NCI-H748 treated with DMSO at 0.1 percent for 48 hours (cell line): Measurements from ENCODE around the gene MINK1.

Experiments
- DNase-seq: peaks from one replicate; lab custom pipeline; 2025; lab: John Stamatoyannopoulos, UW

The MINK1 gene

DNA sequence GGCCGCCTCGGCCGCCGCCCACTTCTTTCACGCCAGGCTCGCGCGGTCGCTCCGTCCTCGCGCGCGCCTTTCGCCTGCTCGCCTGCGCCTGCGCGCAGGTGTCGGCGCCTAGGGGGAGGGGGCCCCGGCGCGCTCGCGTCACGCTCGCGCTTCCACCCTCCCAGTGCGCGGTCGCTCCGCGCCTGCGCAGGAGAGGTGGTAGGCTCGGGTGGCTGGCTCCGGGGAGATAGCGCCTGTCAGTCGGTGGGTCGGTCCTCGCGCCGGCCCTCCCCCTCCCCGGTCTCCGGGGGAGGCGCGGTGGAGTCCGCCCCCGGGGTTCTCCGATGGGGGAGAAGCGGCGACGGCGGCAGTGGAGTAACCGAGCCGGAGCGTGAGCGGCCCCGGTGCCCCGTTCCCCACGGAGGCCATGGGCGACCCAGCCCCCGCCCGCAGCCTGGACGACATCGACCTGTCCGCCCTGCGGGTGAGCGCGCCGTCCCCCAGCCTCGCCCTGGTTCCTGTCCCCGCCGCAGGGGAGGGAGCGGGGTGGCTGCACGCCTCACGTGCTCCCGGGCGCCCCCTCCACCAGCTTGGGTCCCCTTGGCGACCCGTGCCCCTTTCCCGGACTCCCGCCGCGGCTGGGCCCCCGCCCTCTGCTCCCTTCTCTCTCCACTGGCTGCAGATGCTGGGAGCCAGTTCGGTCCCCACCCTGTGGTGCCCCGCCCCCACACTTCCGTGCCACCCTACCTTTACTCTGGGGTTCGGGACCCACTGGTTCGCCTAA is at the start of gene MINK1:
MINK1 (plus strand) TSS at position 163 of the 763 bp plus-strand sequence; CDS start at position 407, 244 bp downstream.
- DNase-seq = peak; percentile 90

DNA sequence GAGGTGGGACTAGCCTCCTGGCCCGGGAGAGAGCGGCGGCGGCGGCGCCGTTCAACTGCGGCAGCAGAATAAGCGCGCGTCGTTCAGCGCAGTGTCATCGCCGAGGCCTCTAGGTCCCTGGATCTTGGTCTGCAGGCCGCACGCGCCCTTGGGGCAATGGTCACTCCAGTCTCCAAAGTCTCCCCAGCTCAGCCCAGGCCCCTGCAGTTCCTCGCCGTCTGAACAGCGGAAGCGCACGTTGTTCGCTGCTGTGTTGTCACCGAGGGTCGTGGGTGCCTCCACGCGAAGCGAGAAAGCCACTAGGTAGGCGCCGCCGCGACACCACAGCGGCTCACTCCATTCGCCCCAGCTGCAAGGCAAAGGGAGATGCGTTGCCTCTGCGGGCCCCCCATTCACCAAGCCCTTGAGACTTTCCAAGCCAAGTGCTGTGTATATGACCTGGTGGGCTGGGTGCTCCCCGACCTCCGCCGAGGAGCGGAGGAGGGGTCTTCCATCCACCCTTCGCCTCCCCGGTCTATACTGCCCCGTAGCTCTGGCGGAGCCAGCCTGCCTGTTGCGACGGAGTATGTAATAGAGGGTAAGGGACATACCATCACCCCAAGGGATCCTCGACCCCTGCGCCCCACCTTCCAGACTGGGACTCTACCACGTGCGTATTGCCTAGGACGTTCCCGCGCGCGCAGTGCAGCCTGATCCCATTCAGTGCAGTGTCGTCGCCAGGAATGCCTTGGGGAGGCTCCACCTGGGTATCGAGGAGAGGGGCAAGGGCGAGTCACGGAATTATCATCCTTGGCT is 47.6 kb upstream of the MINK1 start:
- DNase-seq = no peak

DNA sequence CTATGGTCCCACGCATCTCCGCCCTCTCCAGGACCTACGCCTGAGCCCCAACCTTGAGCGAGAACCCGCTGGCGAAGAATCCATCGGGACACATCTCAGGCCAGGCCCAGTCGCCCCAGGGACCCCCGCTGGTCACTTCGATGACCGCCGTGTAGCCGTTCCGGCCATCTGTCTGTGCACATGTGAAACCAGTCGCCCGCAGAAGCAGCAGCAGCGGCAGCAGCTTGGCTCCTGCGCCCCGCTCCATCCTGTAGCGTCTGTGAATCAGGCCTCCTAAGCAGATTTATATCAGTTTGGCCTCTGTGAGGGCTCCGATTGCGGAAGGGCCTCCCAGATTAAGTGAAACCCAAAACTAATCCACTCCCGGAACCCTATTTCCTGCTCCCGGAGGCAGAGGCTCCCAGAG is 47.0 kb upstream of the MINK1 start, which contains the start of gene VMO1:
VMO1 (minus strand) TSS at position 259 of the 406 bp plus-strand sequence; CDS start at position 247, 12 bp downstream.
- no peak for DNase-seq

DNA sequence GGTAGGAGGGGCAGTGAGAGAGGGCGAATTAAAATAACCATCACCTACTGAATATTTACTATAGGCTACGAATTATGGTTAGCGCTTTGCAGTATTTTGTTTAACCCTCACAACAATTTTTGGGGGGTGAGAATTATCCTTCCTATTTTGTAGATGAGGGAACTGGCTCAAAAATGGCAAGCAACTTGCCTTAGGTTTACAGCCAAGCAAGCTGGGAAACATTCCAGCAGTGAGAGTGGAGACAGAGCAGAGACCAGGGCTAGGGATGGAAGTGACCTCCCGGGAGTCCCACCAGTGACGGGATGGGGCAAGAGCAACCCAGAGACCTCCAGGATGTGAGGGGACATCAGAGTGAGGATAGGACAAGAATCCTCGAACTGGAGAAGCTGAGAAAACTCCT is 46.6 kb upstream of the MINK1 start:
- no peak for DNase-seq

DNA sequence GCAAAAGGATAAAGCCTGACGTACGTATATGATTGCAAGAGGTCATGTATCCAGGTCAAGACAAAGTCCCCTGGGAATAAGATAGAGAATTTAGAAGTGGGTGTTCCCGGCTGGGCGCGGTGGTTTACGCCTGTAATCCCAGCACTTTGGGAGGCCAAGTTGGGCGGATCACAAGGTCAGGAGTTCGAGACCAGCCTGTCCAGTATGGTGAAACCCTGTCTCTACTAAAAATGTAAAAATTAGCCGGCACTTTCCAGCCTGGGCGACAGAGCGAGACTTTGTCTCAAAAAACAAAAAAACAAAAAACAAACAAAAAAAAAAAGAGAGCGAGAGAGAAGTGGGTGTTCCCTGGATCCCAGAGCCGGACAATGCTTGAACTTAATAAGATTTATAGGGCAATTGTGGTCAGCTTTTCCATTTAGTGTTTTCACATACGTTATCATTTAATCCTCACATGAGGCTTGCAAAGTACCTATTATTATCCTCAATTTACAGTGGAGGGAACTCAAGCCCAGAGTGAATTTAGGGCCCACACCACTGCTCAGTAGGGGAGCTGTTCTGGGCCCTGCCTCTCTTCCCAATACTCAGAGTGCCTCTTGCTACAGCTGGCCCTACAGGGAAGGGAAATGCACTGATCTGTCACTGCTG is 44.9 kb upstream of the MINK1 start:
- DNase-seq = no peak

DNA sequence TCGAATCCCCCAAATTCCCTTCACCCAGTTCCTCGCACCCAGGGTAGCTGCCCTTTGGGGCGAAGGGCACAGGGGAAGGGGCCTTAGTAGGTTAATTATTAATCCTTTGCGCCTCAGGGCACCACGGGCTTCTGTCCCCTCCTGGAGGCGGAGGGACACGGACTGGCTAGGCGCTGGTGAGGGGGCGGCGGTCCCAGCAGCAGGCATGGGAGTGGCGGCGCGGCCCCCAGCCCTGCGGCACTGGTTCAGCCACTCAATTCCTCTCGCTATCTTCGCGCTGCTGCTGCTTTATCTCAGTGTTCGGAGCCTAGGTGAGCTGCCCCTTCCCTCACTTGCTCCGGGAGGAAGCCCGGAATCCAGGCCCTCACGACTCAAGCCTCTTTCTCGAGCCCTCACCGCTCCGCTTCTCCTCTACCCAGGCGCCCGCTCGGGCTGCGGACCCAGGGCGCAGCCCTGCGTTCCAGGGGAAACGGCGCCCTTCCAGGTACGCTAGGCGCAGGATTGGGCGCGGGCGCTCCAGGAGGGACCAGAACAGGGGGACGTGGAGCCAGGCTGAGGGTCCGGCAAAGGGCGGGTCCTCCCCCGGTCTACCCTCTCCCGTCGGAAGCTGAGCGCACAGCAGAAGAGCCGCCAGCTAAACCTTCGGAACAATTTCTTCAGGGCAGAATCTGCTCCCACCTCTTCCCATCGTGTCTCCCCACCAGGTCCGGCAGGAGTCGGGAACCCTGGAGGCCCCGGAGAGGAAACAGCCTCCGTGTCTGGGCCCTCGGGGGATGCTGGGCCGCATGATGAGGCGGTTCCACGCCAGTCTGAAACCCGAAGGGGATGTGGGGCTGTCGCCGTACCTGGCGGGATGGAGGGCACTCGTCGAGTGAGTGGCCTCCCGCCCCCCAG is 44.1 kb upstream of the MINK1 start, which contains the start of gene GLTPD2:
GLTPD2 (plus strand) TSS at position 158 of the 894 bp plus-strand sequence; CDS start at position 206, 48 bp downstream.
- DNase-seq = no peak

DNA sequence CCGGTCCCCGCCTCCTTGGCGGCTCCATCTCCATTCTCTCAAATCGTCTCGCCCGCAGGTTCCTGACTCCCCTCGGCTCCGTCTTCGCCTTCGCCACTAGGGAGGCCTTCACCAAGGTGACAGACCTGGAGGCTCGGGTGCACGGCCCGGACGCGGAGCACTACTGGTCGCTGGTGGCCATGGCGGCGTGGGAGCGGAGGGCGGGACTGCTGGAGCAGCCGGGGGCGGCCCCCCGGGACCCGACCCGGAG is 43.5 kb upstream of the MINK1 start:
- DNase-seq = no peak

DNA sequence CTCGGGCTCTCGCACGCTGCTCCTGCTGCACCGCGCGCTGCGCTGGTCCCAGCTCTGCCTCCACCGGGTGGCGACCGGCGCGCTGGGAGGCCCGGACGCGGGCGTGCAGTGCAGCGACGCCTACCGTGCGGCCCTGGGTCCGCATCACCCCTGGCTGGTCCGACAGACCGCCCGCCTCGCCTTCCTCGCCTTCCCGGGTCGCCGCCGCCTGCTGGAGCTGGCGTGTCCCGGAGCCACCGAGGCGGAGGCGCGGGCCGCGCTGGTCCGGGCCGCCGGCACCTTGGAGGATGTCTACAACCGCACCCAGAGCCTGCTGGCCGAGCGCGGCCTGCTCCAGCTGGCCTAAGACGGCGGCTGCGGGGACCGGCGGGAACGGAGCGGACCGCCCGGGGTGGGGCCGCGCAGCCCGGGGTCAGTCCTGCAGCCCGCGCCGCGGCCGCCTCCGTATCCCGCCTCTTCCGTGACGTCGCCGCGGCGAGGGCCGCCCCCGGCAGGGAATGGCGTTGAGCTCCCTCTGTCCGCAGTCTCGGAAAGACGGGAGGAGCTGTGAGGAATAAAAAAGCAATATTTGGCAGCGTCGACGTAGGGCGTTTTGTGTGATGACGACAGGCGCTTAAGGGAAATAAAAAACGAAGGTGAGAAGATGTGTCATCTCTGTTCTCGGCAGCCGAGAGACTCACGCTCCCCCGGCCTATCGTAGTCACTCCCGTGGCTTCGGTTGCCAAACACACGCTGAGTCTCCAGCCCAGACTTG is 43.0 kb upstream of the MINK1 start:
- DNase-seq = peak; percentile 64

DNA sequence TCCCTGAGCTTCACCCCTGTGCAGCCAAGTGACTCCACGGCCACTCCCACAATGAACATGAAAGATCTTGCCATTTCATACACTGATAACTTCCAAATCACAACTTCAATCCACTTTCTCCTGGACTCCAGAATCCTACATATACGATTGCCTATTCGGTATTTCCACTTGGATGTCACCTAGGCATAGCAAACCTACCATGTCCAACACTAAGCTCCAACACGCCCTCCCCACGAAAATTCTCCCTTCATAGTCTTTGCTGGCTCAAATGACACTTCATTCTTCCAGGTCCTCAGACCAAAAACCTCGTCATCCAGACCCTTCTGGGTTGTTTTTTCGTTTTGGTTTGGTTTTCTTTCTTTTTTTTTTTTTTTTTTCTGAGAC is 42.4 kb upstream of the MINK1 start:
- DNase-seq = no peak

DNA sequence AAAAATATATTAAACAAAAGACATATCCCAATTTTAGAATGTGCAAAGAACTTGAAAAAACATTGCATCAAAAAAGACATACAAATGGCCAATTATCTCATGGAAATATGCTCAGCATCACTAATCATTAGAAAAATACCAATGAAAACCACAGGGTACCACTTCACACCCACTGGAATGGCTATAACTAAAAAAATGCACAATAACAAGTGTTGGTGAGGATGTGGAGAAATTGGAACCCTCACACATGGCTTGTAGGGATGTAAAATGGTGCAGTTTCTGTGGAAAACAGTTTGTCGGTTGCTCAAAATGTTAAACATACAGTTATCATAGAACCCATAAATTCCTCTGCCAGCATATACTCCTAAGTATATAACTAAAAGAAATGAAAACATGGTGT is 38.0 kb upstream of the MINK1 start:
- DNase-seq = no peak

DNA sequence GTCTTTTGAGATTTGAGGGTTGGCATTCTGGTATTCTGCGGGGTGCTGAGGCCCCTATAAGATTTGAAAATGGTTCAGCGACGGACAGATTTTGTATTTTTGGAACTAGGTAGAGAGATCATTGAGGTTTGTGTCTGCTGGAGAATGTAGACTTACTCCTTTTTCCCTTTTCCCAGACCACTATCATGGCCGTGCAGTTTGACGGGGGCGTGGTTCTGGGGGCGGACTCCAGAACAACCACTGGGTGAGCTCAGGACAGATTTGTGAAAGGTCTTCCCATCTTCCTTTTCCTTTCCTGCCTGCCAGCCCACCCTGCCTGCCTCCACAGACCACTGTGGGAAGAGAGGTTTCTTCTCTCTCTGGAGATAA is 36.6 kb upstream of the MINK1 start:
- DNase-seq = peak; percentile 29

DNA sequence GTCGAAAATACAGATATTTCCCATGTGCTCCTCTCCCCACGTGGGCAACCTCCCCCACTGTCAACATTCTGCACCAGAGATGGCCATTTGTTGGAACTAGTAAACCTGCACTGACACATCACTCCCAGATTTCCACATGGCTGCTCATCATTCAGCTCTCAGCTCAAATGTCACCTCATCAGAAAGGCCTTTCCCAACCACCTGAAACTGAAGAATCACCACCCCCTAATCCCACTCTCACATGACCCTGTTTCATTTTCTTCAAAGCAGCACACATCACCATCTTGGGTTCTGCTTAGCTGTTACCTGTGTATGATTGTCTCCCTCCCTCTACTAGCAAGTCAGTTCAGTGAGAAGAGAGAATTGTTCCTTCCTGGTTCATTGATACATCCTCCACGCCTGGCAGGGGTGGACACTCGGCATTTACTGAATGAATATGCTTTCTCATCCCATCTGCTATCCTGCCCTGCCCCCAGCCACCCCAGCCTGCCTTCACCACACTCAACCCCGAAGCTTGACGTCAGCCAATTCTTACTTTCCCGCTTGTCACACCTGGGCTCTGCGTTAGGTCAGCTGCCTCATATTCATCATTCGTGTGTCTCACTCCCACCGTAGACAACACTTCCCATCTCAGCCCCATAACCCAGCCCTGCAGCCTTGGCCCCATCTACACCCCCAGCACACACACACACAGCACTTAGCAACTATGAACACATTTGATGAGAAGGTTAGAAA is 32.5 kb upstream of the MINK1 start:
- no peak for DNase-seq

DNA sequence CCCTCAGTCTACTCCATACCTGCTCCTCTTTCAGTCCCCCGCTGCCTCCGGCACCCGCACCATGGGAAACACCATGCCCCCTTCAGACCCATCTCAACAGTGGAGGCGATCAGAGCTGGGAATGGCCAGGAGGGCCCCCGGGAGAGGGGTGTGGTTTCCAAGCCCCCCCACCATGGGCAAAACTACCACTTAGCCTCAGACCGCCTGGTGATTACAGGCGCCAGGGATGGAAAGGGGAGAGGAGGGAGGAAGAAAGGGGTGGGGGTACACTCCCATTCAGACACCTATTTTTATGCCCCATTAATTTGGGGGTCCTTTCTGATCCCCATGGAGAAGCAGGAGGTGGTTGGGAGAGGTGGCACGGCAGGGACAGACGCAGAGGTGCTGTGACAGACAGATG is 30.9 kb upstream of the MINK1 start, which contains the start of gene C17orf114:
C17orf114 (minus strand) TSS at position 101 of the 400 bp plus-strand sequence.
- DNase-seq = no peak

DNA sequence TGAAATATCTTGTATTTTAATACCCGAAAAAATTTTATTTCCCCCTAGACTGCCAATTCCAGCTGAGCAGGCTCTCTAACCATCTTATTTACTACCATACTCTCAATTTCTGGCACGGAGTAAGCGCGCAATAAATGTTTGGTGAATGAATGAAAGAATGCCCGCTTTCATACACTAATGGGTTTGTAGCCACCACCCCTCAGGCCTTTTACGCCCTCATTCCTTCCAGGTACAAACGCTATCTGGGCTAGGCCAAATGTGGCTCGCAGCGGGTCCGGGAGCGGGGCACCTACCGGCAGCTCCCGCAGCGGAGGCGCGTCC is 26.7 kb upstream of the MINK1 start:
- DNase-seq = no peak

DNA sequence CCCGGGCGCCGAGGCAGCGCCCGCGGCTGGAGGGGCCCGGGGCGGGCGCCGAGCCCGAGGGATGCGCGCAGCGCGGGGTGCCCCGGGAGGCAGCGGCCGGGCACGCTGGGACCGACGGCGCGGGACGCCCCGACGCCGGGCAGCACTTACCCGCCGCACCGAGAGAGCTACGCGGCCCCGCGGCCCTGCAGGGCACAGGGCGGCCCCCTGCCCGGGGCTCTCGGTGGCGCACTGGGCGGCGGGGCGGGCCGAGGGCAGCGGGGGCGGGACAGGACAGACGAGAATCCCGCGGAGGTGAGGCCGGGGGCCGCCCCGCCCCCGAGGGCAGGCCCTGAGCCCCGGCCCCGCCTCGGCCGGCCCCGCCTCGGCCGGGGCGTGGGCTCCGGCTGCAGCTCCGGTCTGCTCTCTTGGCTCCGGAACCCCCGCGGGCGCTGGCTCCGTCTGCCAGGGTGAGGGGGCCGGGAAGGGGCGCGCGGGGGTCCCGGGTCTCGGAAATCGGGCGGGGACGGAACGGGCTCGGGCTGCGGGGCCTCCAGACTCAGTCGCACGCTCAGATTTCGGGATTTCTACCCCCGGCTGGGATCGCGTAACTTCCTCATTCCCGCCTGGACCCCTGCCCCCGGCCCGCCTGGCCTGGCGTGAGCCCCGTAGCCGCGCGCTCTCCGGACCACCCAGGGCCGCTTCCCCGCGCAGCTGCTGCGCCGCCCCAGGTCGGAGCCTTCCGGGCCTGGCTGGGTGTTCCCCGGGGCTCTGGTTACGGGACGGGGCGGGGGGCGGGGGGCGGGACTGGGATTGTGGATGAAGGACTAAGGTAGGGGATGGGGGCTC is 26.1 kb upstream of the MINK1 start, which contains the start of gene PLD2:
PLD2 (plus strand) TSS at position 376 of the 828 bp plus-strand sequence. CDS start 621 bp downstream, outside the sequence.
- DNase-seq = peak; percentile 60

DNA sequence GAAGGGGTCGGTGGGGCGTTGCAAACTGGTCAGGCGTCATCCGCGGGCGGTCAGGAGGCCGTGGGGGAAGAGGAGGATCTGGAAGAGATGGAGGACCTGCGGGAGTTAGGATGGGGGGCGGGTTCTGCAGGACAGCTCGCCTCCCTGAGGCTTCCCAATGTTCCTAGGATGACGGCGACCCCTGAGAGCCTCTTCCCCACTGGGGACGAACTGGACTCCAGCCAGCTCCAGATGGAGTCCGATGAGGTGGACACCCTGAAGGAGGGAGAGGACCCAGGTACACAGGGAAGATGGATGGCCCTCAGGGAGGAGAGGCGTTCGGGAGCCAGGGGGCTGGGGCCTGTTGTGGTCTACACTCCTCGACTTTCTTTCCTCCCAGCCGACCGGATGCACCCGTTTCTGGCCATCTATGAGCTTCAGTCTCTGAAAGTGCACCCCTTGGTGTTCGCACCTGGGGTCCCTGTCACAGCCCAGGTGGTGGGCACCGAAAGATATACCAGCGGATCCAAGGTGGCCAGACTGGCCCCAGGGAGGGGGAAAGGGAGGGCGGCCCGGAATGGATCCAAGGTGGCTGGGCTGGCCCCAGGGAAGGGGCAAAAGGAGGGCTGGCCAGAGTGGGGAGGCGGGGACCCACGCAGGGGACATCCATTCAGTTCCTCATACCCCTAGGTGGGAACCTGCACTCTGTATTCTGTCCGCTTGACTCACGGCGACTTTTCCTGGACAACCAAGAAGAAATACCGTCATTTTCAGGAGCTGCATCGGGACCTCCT is 25.3 kb upstream of the MINK1 start:
- DNase-seq = no peak

DNA sequence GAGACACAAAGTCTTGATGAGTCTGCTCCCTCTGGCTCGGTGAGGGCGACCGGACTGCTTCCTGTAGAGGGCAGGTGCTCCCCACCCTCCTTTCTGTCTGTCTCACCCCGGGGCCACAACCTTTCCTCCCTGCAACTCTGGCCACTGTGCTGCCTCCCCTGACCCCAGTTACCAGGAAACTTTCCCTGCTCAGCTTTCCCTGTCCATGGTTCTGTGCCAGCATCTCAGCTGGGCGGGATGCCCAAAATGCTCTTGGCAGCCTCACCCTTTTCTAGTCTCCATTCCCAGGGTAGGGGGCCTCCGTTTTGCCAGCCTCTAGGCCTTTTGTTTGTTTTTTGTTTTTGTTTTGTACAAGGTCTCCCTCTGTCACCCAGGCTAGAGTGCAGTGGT is 24.8 kb upstream of the MINK1 start:
- DNase-seq = no peak

DNA sequence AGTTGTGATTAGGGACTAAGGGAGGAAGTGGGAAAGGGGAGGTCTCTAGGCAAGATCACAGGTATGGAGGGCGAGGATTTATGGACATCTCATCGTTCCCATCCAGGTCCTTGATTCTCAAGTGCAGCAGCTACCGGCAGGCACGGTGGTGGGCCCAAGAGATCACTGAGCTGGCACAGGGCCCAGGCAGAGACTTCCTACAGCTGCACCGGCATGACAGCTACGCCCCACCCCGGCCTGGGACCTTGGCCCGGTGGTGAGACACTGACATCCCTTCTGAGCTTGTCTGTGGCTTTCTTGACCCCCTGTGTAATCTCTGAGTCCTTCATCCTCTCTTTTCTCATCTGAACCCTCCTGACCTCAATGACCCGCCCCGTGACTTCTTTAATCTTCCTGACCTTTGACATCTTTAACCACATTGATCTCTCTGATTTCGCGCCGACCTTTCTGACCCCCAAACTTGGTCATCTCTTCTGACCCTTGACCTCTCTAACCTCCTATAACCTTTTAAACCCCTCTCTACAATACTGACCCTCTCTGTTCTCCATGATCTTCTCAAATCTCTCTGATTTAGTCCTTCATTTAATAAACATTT is 22.3 kb upstream of the MINK1 start:
- no peak for DNase-seq
